IMR-90 (cell line): ENCODE results near the gene EREG. TPM values are rescaled to one million over a fixed set of nuclear protein-coding genes. Genes with fewer than 3 reads are reported as not detected.

Source experiments
- polyA plus RNA-seq, 3 experiments: library from polyadenylated mRNA; depleted of rRNA; stranded (reverse); fragments of >200 nt; gene quantifications; 2 replicates each; pipeline ENCODE4 v1.2.3, GENCODE V29; 2012; ENCODE audit warnings: low replicate concordance in 1 of 3
- total RNA-seq: library from RNA; depleted of rRNA; stranded (reverse); fragments of >200 nt; gene quantifications from 2 replicates; pipeline ENCODE4 v1.2.3, GENCODE V29; 2012; rRNA removed

EREG gene
- total and polyA plus RNA-seq, 2 of the 4 experiments (the other 2 are of a cell fraction): 0.26 to 0.36 TPM

Other genes starting within 250 kb of the EREG start
- gene MTHFD2L, start 207.0 kb upstream of the EREG start, total RNA-seq: 4.3 and 9.2 TPM in 2 replicates
- 1.5 and 2.8 TPM in 2 replicates for gene MTHFD2L, start 207.0 kb upstream of the EREG start, polyA plus RNA-seq (2012; rRNA removed)
- gene EPGN, start 56.7 kb upstream of the EREG start, total RNA-seq: 0.18 TPM in 1 of 2 replicates, not detected in the other
- not detected in 2 replicates for gene EPGN, start 56.7 kb upstream of the EREG start, polyA plus RNA-seq (2012; rRNA removed)
- gene AREG, start 80.0 kb downstream of the EREG start, total RNA-seq: 0.18 and 0.28 TPM in 2 replicates
- gene AREG, start 80.0 kb downstream of the EREG start, polyA plus RNA-seq (2012; rRNA removed): 0.17 and 0.30 TPM in 2 replicates